HG02610 (cell line): ENCODE results near the gene OR8S1.
"Not testable (repeated sequence)": the region's sequence is repeated elsewhere in the genome, so short reads cannot be mapped to it uniquely, and the experiment has no call there.

Source experiments
- ATAC-seq: cut with Tn5 transposase; IDR thresholded peaks from one replicate; pipeline ENCODE4 v1.9.1; 2021; ENCODE audit warnings: mild to moderate bottlenecking, moderate library complexity; ENCODE audit not compliant: unreplicated experiment

Gene OR8S1

GRCh38 chr12:48553666-48554343 is 28.4 kb downstream of the OR8S1 start:
- ATAC-seq: not testable (repeated sequence)

- ATAC-seq: no peak
Observed at GRCh38 chr12:48556631-48557030, 31.2 kb downstream of the OR8S1 start.

- no peak for ATAC-seq
Observed at GRCh38 chr12:48557919-48558318, 32.5 kb downstream of the OR8S1 start.

GRCh38 chr12:48567731-48568130 is 42.3 kb downstream of the OR8S1 start:
- no peak for ATAC-seq

GRCh38 chr12:48569946-48570345 is 44.5 kb downstream of the OR8S1 start, which contains the start of gene LALBA:
TSS of gene LALBA (minus strand) at chr12:48570046. CDS start at chr12:48570020, 26 bp downstream.
- no peak for ATAC-seq

GRCh38 chr12:48572326-48572725 is 46.9 kb downstream of the OR8S1 start:
- ATAC-seq: no peak
